Activated T-cell treated with anti-CD3 and anti-CD28 coated beads, Interleukin-2, amount 50 U/mL, for 72 hours (primary cell): ENCODE measurements around the gene ADGRB2. TPM values are rescaled to one million over a fixed set of nuclear protein-coding genes. Genes with fewer than 3 reads are reported as not detected.

Experiments used
- ATAC-seq, 2 donors: fragments of 150-1000 bp; cut with Tn5 transposase; replicated peaks in 1 of 2; 2 replicates each; pipeline ENCODE4 v1.10.0; 2021; ENCODE audit warnings: moderate library complexity in 2 of 2, mild to moderate bottlenecking in 1 of 2
- DNase-seq, 2 donors: peaks; one replicate each; pipeline ENCODE4 v3.0.0; 2021 to 2022; ENCODE audit warnings: mixed read lengths in 1 of 2
- H3K27ac Mint-ChIP-seq: one replicate; pipeline ENCODE4 v1.8.0; 2022; ENCODE audit warnings: mild to moderate bottlenecking, moderate library complexity, mixed read lengths
- H3K27me3 Mint-ChIP-seq: one replicate; pipeline ENCODE4 v1.8.0; 2022; ENCODE audit warnings: low read depth, mixed read lengths
- H3K36me3 Mint-ChIP-seq, 2 donors: one replicate each; pipeline ENCODE4 v1.8.0; 2022; ENCODE audit warnings: mixed read lengths in 2 of 2, mild to moderate bottlenecking in 1 of 2; ENCODE audit not compliant: insufficient read depth in 2 of 2
- H3K4me1 Mint-ChIP-seq: one replicate; pipeline ENCODE4 v1.8.0; 2022; ENCODE audit warnings: low read depth, mixed read lengths
- H3K4me3 Mint-ChIP-seq, 2 donors: one replicate each; pipeline ENCODE4 v1.8.0; 2022; ENCODE audit warnings: mild to moderate bottlenecking in 2 of 2, mixed read lengths in 2 of 2, moderate library complexity in 2 of 2
- H3K9me3 Mint-ChIP-seq, 2 donors: one replicate each; pipeline ENCODE4 v1.8.0; 2022; ENCODE audit warnings: mixed read lengths in 2 of 2
- total RNA-seq, 2 donors: library from RNA; stranded (reverse); gene quantifications; one replicate each; pipeline ENCODE4 v1.2.3, GENCODE V29; 2022

ADGRB2 gene
- total RNA-seq, 2 donors from 2014 or later: 1.0 to 2.3 TPM

GRCh38 chr1:31742462-31743212 lies 21.5 kb downstream of the ADGRB2 start:
- no peak overlapping the region for H3K4me3 Mint-ChIP-seq
- no peaks in the 10 kb centered on the region for H3K9me3 Mint-ChIP-seq
- peaks cover 19% of the 10 kb centered on the region for H3K4me1 Mint-ChIP-seq
- ATAC-seq (no peak), DNase-seq (no peak)
- no peaks in the 10 kb centered on the region for H3K36me3 Mint-ChIP-seq
- no peak overlapping the region for H3K27ac Mint-ChIP-seq
- H3K27me3 Mint-ChIP-seq: peaks cover 10% of the 10 kb centered on the region

- DNase-seq (peak; percentile 41 to 49), ATAC-seq (peak; percentile 70 to 77)
- Mint-ChIP-seq H3K9me3 (no peaks in the 10 kb centered on the region), H3K4me3 (peak overlapping the region in 1 of 2 donors; percentile 42), H3K4me1 (peaks cover 12% of the 10 kb centered on the region), H3K27me3 (no peaks in the 10 kb centered on the region), H3K36me3 (no peaks in the 10 kb centered on the region), H3K27ac (no peak overlapping the region)
These were observed 24.8 kb downstream of the ADGRB2 start for GRCh38 chr1:31739346-31739745.

- ATAC-seq (peak in 1 of 2 donors; percentile 18), DNase-seq (no peak)
- Mint-ChIP-seq H3K4me1 (peaks cover 12% of the 10 kb centered on the region), H3K4me3 (no peak overlapping the region), H3K9me3 (no peaks in the 10 kb centered on the region), H3K27ac (no peak overlapping the region), H3K27me3 (no peaks in the 10 kb centered on the region), H3K36me3 (no peaks in the 10 kb centered on the region)
These were observed 27.5 kb downstream of the ADGRB2 start for GRCh38 chr1:31736675-31737074.

GRCh38 chr1:31735571-31735970 lies 28.6 kb downstream of the ADGRB2 start:
- H3K9me3 Mint-ChIP-seq: no peaks in the 10 kb centered on the region
- ATAC-seq: no peak
- DNase-seq: no peak
- H3K27me3 Mint-ChIP-seq: no peaks in the 10 kb centered on the region
- no peaks in the 10 kb centered on the region for H3K36me3 Mint-ChIP-seq
- no peak overlapping the region for H3K4me3 Mint-ChIP-seq
- H3K4me1 Mint-ChIP-seq: peaks cover 12% of the 10 kb centered on the region
- H3K27ac Mint-ChIP-seq: no peak overlapping the region

- no peaks in the 10 kb centered on the region for H3K9me3 Mint-ChIP-seq
- H3K36me3 Mint-ChIP-seq: no peaks in the 10 kb centered on the region
- H3K4me1 Mint-ChIP-seq: peaks cover 9% of the 10 kb centered on the region
- no peaks in the 10 kb centered on the region for H3K27me3 Mint-ChIP-seq
- no peak overlapping the region for H3K27ac Mint-ChIP-seq
- ATAC-seq (no peak), DNase-seq (no peak)
- no peak overlapping the region for H3K4me3 Mint-ChIP-seq
These were observed 29.5 kb downstream of the ADGRB2 start for GRCh38 chr1:31734582-31735107.

GRCh38 chr1:31733389-31734219 lies 30.5 kb downstream of the ADGRB2 start:
- DNase-seq (no peak), ATAC-seq (no peak)
- H3K9me3 Mint-ChIP-seq: no peaks in the 10 kb centered on the region
- H3K27ac Mint-ChIP-seq: no peak overlapping the region
- no peaks in the 10 kb centered on the region for H3K27me3 Mint-ChIP-seq
- H3K4me3 Mint-ChIP-seq: no peak overlapping the region
- no peaks in the 10 kb centered on the region for H3K36me3 Mint-ChIP-seq
- H3K4me1 Mint-ChIP-seq: no peaks in the 10 kb centered on the region

GRCh38 chr1:31732751-31733289 lies 31.3 kb downstream of the ADGRB2 start:
- DNase-seq (no peak), ATAC-seq (no peak)
- no peaks in the 10 kb centered on the region for H3K27me3 Mint-ChIP-seq
- no peaks in the 10 kb centered on the region for H3K9me3 Mint-ChIP-seq
- H3K4me1 Mint-ChIP-seq: no peaks in the 10 kb centered on the region
- no peaks in the 10 kb centered on the region for H3K36me3 Mint-ChIP-seq
- H3K27ac Mint-ChIP-seq: no peak overlapping the region
- H3K4me3 Mint-ChIP-seq: no peak overlapping the region

GRCh38 chr1:31732343-31732742 lies 31.8 kb downstream of the ADGRB2 start:
- no peaks in the 10 kb centered on the region for H3K9me3 Mint-ChIP-seq
- H3K36me3 Mint-ChIP-seq: no peaks in the 10 kb centered on the region
- no peaks in the 10 kb centered on the region for H3K4me1 Mint-ChIP-seq
- DNase-seq: no peak
- no peaks in the 10 kb centered on the region for H3K27me3 Mint-ChIP-seq
- no peak for ATAC-seq
- no peak overlapping the region for H3K4me3 Mint-ChIP-seq
- no peak overlapping the region for H3K27ac Mint-ChIP-seq

- H3K4me1 Mint-ChIP-seq: no peaks in the 10 kb centered on the region
- H3K9me3 Mint-ChIP-seq: no peaks in the 10 kb centered on the region
- H3K27ac Mint-ChIP-seq: no peak overlapping the region
- H3K36me3 Mint-ChIP-seq: no peaks in the 10 kb centered on the region
- no peaks in the 10 kb centered on the region for H3K27me3 Mint-ChIP-seq
- no peak for ATAC-seq
- no peak for DNase-seq
- no peak overlapping the region for H3K4me3 Mint-ChIP-seq
These were observed 33.0 kb downstream of the ADGRB2 start for GRCh38 chr1:31731049-31731565.

GRCh38 chr1:31730336-31731048 lies 33.6 kb downstream of the ADGRB2 start:
- ATAC-seq: no peak
- no peaks in the 10 kb centered on the region for H3K36me3 Mint-ChIP-seq
- no peaks in the 10 kb centered on the region for H3K27me3 Mint-ChIP-seq
- H3K27ac Mint-ChIP-seq: no peak overlapping the region
- H3K4me1 Mint-ChIP-seq: no peaks in the 10 kb centered on the region
- no peak overlapping the region for H3K4me3 Mint-ChIP-seq
- no peaks in the 10 kb centered on the region for H3K9me3 Mint-ChIP-seq
- no peak for DNase-seq

- H3K36me3 Mint-ChIP-seq: no peaks in the 10 kb centered on the region
- H3K4me3 Mint-ChIP-seq: no peak overlapping the region
- no peaks in the 10 kb centered on the region for H3K9me3 Mint-ChIP-seq
- DNase-seq (no peak), ATAC-seq (no peak)
- no peak overlapping the region for H3K27ac Mint-ChIP-seq
- H3K4me1 Mint-ChIP-seq: no peaks in the 10 kb centered on the region
- no peaks in the 10 kb centered on the region for H3K27me3 Mint-ChIP-seq
These were observed 36.3 kb downstream of the ADGRB2 start for GRCh38 chr1:31727849-31728248.

- DNase-seq (no peak), ATAC-seq (no peak)
- no peaks in the 10 kb centered on the region for H3K27me3 Mint-ChIP-seq
- H3K4me3 Mint-ChIP-seq: no peak overlapping the region
- no peaks in the 10 kb centered on the region for H3K4me1 Mint-ChIP-seq
- H3K9me3 Mint-ChIP-seq: no peaks in the 10 kb centered on the region
- H3K27ac Mint-ChIP-seq: no peak overlapping the region
- no peaks in the 10 kb centered on the region for H3K36me3 Mint-ChIP-seq
These were observed 36.9 kb downstream of the ADGRB2 start for GRCh38 chr1:31727195-31727594.
